Adrenal gland (tissue), 5 donors: Measurements from ENCODE around the gene LZTR1.

ENCODE experiments used
- CTCF ChIP-seq, 6 experiments: fragments of 450-650 bp in 4 of 6; fragments of 200-600 bp in 2 of 6; sonication (generic) in 1 of 6; IDR thresholded peaks; 1 replicate in 5 of 6; 2 replicates in 1 of 6; pipeline versions ENCODE4 v1.5.1 to v1.8.0; 2016 to 2021; ENCODE audit warnings: antibody characterized with exemption in 6 of 6, mild to moderate bottlenecking in 2 of 6, moderate library complexity in 1 of 6
- POLR2A ChIP-seq, 2 donors: fragments of 450-650 bp; IDR thresholded peaks; one replicate each; pipeline ENCODE4 v1.6.1; 2017; ENCODE audit warnings: antibody characterized with exemption in 2 of 2, mild to moderate bottlenecking in 2 of 2, moderate library complexity in 1 of 2
- donor health status: DM: no; HTN: no; CAD: no.

- TF ChIP-seq CTCF (IDR thresholded peaks at IDR 0.05) = peak in 2 of 6 experiments; percentile 33
- no peak for TF ChIP-seq POLR2A (IDR thresholded peaks at IDR 0.05)
These were observed 38.8 kb downstream of the LZTR1 start for GRCh38 chr22:21020802-21021429.
